SU-DHL-6 (cell line): ENCODE data around the gene ACKR4.

Experiments used
- H2AFZ ChIP-seq: fragments of 200-600 bp; sonication (generic); 2 replicates; pipeline ENCODE4 v1.6.1; 2014; ENCODE audit warnings: low read depth, mild to moderate bottlenecking, moderate library complexity, mixed read lengths, antibody characterized with exemption, low read length; ENCODE audit not compliant: severe bottlenecking
- H3F3A ChIP-seq: fragments of 200-600 bp; shearing (Covaris generic); 2 replicates; pipeline ENCODE4 v1.6.0; 2016; ENCODE audit warnings: antibody characterized with exemption, mild to moderate bottlenecking; ENCODE audit not compliant: insufficient read depth
- H3K27ac ChIP-seq: fragments of 200-600 bp; sonication (generic); 2 replicates; pipeline ENCODE4 v1.5.1; 2016; ENCODE audit warnings: low read depth, mild to moderate bottlenecking, low read length, moderate library complexity, mixed read lengths
- H3K27me3 ChIP-seq: fragments of 200-600 bp; sonication (generic), shearing (Covaris generic); 2 replicates; pipeline ENCODE4 v1.6.0; 2014; ENCODE audit warnings: mild to moderate bottlenecking, low read length
- H3K36me3 ChIP-seq: fragments of 200-600 bp; sonication (generic); 2 replicates; pipeline ENCODE4 v1.6.1; 2014; ENCODE audit warnings: mild to moderate bottlenecking, low read length, mixed read lengths
- H3K4me2 ChIP-seq: fragments of 300-600, 200-600 bp; shearing (Covaris generic), sonication (generic); 2 replicates; pipeline ENCODE4 v1.6.0; 2014; ENCODE audit warnings: low read length, low read depth, mild to moderate bottlenecking; ENCODE audit not compliant: poor library complexity, severe bottlenecking
- H3K4me3 ChIP-seq: fragments of 200-600 bp; sonication (generic); 2 replicates; pipeline ENCODE4 v1.5.1; 2014; ENCODE audit warnings: antibody characterized with exemption, low read length, mild to moderate bottlenecking, mixed read lengths; ENCODE audit not compliant: insufficient read depth, poor library complexity, severe bottlenecking
- H3K79me2 ChIP-seq: fragments of 200-600 bp; sonication (generic); 2 replicates; pipeline ENCODE4 v1.6.1; 2014; ENCODE audit warnings: mild to moderate bottlenecking, low read length, moderate library complexity; ENCODE audit not compliant: insufficient read depth
- H3K9ac ChIP-seq: fragments of 200-600 bp; sonication (generic); 2 replicates; pipeline ENCODE4 v1.7.0; 2014; ENCODE audit warnings: mild to moderate bottlenecking, low read length
- H3K9me2 ChIP-seq: fragments of 200-600 bp; sonication (generic); replicated peaks from 2 replicates; pipeline ENCODE4 v1.6.1; 2014; ENCODE audit warnings: low read length; ENCODE audit not compliant: insufficient read depth
- H3K9me3 ChIP-seq: fragments of 200-600 bp; sonication (generic); 2 replicates; pipeline ENCODE4 v1.6.1; 2014; ENCODE audit warnings: low read length, mixed read lengths; ENCODE audit not compliant: insufficient read depth
- H4K20me1 ChIP-seq: fragments of 200-600 bp; sonication (generic); 2 replicates; pipeline ENCODE4 v1.6.1; 2014; ENCODE audit warnings: low read depth, mild to moderate bottlenecking, antibody characterized with exemption, low read length, moderate library complexity, mixed read lengths
- EZH2phosphoT487 ChIP-seq: fragments of 200-600 bp; sonication (generic), shearing (Covaris generic); conservative IDR thresholded peaks from 2 replicates; pipeline ENCODE4 v1.6.1; 2018; ENCODE audit warnings: mild to moderate bottlenecking, antibody characterized with exemption, low read length, moderate library complexity, mixed read lengths
- TF ChIP-seq, protein P1 (sequence below): fragments of 200-600 bp; sonication (generic); IDR thresholded peaks from one replicate; pipeline ENCODE4 v1.5.1; 2017; ENCODE audit warnings: antibody characterized with exemption, mild to moderate bottlenecking, low read length, moderate library complexity; ENCODE audit not compliant: insufficient read depth, poor library complexity, severe bottlenecking

ACKR4 gene

DNA sequence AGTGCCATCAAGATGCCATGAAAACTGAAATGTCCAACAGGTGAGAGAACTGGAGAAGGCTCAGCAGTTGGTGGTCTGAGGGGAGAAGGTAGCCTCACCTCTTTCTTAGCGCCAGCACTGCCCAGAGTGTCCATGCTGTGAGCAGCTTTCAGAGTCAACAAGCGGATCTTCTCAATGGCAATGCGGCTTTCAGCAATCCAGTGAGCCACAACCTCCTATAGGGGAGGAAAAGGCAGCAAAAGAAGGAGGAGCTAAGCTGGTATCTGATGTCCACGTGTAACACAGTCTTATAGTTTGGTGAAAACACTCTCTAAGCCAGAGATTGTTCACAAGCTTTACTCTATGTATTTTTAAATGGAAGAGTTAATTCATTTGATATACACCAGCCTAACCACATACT is 36.1 kb upstream of the ACKR4 start:
- Histone ChIP-seq H3K27ac (no peak overlapping the region), H3K4me3 (no peak overlapping the region), H3K79me2 (no peaks in the 10 kb centered on the region), H3F3A (no peaks in the 10 kb centered on the region), H3K9me2 (no peaks in the 10 kb centered on the region), H3K4me2 (no peak overlapping the region), H2AFZ (no peak overlapping the region), H3K27me3 (no peaks in the 10 kb centered on the region), H3K36me3 (no peaks in the 10 kb centered on the region), H4K20me1 (no peaks in the 10 kb centered on the region), H3K9me3 (no peaks in the 10 kb centered on the region), H3K9ac (no peak overlapping the region)
- TF ChIP-seq EZH2phosphoT487, result no peak
- TF ChIP-seq, protein P1, sequence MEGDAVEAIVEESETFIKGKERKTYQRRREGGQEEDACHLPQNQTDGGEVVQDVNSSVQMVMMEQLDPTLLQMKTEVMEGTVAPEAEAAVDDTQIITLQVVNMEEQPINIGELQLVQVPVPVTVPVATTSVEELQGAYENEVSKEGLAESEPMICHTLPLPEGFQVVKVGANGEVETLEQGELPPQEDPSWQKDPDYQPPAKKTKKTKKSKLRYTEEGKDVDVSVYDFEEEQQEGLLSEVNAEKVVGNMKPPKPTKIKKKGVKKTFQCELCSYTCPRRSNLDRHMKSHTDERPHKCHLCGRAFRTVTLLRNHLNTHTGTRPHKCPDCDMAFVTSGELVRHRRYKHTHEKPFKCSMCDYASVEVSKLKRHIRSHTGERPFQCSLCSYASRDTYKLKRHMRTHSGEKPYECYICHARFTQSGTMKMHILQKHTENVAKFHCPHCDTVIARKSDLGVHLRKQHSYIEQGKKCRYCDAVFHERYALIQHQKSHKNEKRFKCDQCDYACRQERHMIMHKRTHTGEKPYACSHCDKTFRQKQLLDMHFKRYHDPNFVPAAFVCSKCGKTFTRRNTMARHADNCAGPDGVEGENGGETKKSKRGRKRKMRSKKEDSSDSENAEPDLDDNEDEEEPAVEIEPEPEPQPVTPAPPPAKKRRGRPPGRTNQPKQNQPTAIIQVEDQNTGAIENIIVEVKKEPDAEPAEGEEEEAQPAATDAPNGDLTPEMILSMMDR, result no peak

DNA sequence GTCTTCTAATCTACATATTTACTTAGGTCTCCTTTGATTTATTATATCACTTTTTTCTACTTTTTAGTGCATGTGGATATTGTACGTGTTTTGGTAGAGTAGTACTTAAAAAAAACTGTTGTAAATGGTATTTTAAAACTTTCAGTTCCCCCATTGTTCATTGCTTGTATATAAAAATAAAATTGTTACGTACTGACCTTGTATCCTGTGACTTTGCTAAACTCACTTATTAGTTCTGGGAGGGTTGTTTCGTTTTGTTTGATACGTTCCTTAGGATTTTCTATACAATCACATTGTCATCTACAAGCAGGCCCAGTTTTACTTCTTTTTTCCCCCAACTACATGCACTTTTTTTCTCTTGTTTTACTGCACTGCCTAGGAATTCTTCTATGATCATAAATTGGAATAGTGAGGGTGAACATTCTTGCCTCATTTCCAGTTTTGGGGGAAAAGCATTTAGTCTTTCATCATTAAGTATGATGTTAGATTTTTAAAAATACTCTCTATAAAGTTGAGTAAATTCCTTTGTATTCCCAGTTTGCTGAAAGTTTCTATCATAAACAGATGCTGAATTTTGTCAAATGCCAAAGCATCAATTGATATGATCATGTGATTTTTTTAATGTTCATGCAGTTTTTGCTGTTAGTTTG is 33.5 kb upstream of the ACKR4 start:
- Histone ChIP-seq H3K9ac (no peak overlapping the region), H3K4me2 (peak overlapping the region; percentile 17), H3K27me3 (no peaks in the 10 kb centered on the region), H3K27ac (no peak overlapping the region), H3K9me2 (no peaks in the 10 kb centered on the region), H4K20me1 (no peaks in the 10 kb centered on the region), H3K36me3 (no peaks in the 10 kb centered on the region), H3K9me3 (no peaks in the 10 kb centered on the region), H2AFZ (no peak overlapping the region), H3K4me3 (no peak overlapping the region), H3K79me2 (no peaks in the 10 kb centered on the region), H3F3A (no peaks in the 10 kb centered on the region)
- no peak for TF ChIP-seq EZH2phosphoT487
- TF ChIP-seq, protein P1, result no peak

DNA sequence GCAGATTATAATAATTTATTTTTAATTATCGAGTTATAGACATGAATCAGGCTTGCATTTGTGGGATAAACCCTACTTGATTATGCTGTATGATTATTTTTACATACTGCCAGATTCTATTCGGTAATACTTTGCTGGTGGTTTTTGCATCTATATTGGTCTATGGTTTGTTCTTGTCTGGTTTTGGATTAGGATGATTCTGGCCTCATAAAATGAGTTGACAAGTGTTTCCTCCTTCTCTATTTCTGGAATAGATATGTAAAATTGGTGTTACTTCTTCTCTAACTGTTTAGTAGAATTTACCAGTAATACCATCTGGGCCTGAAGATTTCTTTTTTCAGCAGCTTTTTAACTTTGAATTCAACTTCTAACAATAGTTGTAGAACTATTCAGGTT is 33.0 kb upstream of the ACKR4 start:
- Histone ChIP-seq H3K27ac (no peak overlapping the region), H2AFZ (no peak overlapping the region), H3K36me3 (no peaks in the 10 kb centered on the region), H3K4me3 (no peak overlapping the region), H3K9ac (no peak overlapping the region), H3K9me3 (no peaks in the 10 kb centered on the region), H3K27me3 (no peaks in the 10 kb centered on the region), H4K20me1 (no peaks in the 10 kb centered on the region), H3F3A (no peaks in the 10 kb centered on the region), H3K9me2 (no peaks in the 10 kb centered on the region), H3K79me2 (no peaks in the 10 kb centered on the region), H3K4me2 (peak overlapping the region; percentile 17)
- TF ChIP-seq EZH2phosphoT487, result no peak
- TF ChIP-seq, protein P1, result no peak

DNA sequence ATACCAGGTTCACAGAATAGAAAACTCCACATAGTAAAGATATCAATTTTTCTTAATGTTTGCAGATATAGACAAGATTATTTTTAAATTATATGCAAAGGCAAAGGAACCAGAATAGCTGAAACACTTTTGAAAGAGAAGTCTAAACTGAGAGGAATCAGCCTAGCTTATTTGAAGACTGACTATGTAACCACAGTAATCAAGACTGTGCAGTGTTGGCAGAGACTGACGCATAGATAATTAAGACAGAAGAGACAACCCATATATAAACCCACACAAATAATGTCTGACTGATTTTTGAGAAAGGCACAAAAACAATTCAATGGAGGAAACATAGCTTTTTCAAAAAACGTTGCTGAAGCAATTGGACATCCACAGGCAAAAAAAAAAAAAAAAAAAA is 28.6 kb upstream of the ACKR4 start:
- Histone ChIP-seq H3K27ac (no peak overlapping the region), H3K79me2 (no peaks in the 10 kb centered on the region), H3F3A (no peaks in the 10 kb centered on the region), H3K9me2 (no peaks in the 10 kb centered on the region), H4K20me1 (no peaks in the 10 kb centered on the region), H3K36me3 (no peaks in the 10 kb centered on the region), H3K9me3 (no peaks in the 10 kb centered on the region), H2AFZ (no peak overlapping the region), H3K27me3 (no peaks in the 10 kb centered on the region), H3K4me2 (no peak overlapping the region), H3K4me3 (no peak overlapping the region), H3K9ac (no peak overlapping the region)
- TF ChIP-seq EZH2phosphoT487, result no peak
- TF ChIP-seq, protein P1, result no peak
